Stimulated activated CD8-positive, alpha-beta memory T cell treated with anti-CD3 and anti-CD28 coated beads, Interleukin-4, amount 100 ng/mL, for 24 hours (primary cell): ENCODE measurements around the gene MIA2.
"Not testable (repeated sequence)": the region's sequence is repeated elsewhere in the genome, so short reads cannot be mapped to it uniquely, and the experiment has no call there.

Experiments used
- DNase-seq: peaks from one replicate; pipeline ENCODE4 v3.0.0-alpha.2; 2020; ENCODE audit warnings: low read depth

Gene MIA2

DNA sequence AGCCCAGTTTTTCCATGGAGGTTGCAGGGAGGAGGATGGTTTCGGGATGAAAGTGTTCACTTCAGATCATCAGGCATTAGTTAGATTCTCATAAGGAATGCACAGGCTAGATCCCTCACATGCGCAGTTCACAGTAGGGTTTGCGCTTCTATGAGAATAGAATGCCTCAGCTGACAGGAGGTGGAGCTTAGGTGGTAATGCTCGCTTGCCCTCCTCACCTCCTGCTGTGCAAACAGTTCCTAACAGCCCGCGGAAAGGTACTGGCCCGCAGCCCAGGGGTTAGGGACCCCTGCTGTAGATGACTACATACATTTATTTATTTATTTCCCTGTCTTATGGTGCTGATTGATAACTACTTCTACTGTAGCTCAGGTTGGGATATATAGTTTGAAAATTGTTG lies 105.3 kb downstream of the MIA2 start:
- no peak for DNase-seq

GRCh38 chr14:39341126-39341525 lies 107.4 kb downstream of the MIA2 start:
- not testable (repeated sequence) for DNase-seq

- no peak for DNase-seq
Observed at GRCh38 chr14:39342768-39343167, 109.1 kb downstream of the MIA2 start.

- no peak for DNase-seq
Observed at GRCh38 chr14:39343614-39344013, 109.9 kb downstream of the MIA2 start.

DNA sequence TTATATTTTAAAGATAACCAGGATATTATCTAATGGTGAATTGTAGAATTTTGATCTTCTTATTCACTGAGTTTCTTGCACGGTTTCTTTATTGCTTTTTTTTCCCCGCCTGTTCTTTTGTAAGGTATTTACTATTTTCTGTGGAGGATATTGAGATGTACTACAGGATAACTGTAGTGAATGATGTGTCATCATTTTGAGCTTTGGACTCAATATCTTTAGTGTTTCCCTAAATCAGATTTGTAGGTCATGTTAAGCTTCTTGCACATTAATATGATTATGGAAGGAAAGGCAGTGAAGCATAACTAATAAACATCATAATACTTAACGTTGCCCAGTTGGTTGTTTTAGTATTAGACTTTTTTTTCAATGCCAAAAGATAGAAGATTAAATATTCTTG lies 117.2 kb downstream of the MIA2 start:
- DNase-seq, result no peak

DNA sequence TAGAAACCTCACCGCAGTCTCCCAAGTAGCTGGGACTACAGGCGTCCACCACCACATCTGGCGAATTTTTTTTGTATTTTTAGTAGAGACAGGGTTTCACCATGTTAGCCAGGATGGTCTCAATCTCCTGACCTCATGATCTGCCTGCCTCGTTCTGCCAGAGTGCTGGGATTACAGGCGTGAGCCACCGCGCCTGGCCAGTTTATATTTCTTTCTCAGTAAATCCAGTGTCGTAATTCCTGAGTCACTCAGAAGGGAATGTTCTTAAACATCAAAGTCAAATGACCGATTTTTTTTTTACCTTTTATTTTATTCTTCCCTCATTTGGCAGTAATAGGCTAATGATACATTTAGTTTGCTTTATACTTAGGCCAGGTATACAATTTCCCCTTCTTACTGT lies 118.0 kb downstream of the MIA2 start:
- no peak for DNase-seq

GRCh38 chr14:39359069-39359468 lies 125.4 kb downstream of the MIA2 start:
- DNase-seq, result not testable (repeated sequence)

DNA sequence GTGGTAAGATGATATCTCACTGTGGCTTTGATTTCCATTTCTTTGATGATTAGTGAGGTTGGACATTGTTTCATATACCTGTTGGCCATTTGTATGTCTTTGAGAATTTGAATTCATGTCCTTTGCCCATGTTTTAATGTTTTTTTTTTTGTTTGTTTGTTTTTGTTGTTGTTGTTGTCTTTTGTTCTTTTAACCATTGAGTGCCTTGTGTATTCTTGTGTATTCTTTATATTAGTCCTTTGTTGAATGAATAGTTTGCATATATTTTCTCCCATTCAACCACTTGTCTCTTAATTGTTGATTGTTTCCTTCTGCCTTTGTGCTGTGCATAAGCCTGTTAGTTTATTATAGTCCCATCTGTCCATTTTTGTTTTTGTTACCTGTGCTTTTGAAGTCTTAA lies 126.6 kb downstream of the MIA2 start:
- no peak for DNase-seq

DNA sequence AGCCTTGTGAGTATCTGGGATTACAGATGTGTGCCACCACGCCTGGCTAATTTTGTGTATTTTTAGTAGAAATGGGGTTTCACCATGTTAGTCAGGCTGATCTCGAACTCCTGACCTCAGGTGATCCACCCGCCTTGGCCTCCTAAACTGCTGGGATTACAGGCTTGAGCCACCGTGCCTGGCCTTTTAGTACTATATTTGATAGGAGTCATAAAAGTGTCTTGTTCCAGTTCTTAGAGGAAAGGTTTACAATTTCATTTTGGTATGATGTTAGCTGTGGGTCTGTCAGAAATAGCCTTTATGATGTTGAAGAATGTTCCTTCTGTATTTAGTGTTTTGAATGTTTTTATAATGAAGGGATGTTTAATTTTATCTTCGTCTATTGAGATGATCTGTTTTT lies 127.8 kb downstream of the MIA2 start:
- DNase-seq, result not testable (repeated sequence)

DNA sequence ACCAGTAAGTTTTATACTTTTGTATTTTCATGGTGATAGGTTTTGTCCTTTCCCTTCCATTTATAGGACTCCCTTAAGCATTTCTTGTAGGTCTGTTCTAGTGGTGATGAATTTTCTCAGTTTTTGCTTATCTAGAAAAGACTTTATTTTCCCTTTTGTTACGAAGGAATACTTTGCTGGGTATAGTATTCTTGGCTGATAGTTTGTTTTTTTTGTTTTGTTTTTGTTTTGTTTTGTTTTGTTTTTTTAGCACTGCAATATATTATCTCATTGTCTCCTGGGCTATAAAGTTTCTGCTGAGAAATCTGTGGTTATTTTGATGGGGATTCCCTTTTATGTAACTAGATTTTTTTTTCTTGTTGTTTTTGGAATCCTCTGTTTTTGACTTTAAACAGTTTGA lies 130.8 kb downstream of the MIA2 start:
- DNase-seq, result no peak

DNA sequence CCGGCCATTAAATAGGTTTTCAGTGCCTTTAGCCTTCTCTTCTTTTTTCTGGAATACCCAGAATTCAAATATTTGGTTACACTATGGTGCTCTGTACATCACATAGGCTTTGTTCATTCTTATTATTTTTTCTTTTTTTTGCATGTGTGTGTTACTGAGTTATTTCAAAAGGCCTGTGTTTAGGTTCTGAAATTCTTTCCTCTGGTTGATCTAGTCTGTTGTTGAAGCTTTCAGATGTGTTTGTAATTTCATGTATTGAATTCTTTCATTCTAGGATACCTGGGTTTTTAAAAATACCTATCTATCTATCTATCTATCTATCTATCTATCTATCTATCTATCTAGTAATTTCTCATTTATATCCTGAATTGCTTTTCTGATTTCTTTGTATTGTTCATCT lies 131.6 kb downstream of the MIA2 start:
- no peak for DNase-seq

DNA sequence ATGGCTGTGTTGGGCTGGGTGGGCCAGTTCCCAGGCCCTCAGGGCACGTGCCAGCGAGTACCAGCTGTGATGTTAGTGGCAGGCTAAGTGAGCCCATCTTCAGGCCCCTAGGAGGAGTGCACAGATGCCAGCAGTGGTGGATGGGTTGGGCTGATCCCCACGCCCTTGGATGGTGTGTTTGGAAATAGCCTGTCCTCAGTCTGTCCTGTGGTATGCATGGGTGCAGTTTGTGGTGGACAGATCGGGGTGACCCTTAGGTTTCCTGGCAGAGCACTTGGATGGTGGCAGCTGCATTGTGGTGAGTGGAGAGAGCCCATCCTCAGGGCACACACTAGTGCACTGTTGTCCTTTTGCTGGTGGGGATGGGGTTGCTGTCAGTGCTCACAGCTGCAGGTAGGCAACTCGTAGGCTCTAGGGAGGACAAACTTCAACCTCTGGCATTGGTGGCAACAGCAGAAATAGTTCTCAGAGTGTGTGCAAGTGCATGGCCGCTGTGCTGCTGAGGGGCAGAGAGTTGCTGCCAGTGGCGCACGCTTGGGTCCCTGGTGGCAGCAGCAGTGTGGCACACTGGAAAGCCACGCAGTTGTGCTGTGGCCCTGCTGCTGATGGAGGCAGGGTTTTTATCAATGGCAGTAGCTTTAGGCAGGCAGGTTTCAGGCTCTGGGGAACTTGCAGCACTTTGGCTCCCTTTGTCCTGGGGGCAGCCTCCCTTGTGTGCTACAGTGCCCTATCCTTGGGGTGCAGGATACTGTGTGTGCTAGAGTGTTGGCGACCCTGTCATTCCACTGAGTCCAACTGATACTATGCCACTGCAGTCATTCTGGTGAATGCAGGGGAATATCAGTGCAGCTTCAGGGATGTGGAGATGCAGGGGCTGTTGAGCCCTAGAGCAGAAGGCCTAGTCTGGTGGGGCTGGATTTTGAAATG lies 133.0 kb downstream of the MIA2 start:
- no peak for DNase-seq

DNA sequence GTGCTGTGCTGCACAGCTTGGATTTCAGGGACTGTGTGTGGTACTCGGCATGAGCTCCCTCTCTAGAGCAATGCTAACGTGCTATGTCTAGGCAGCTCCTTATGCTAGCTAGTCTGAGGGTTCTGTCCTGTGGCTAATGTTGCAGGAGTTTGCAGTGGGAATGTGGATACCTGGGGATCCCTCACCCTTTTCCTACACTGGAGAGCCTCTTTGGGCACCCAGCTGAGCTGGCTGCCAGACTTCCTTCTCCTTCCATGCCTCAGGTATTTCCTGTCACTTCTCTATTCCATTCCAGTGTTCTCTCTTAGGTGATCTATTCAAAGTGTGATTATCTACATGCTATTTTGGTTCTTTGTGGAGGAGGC lies 133.7 kb downstream of the MIA2 start:
- DNase-seq, result no peak

GRCh38 chr14:39368261-39368959 lies 134.7 kb downstream of the MIA2 start:
- DNase-seq, result no peak

DNA sequence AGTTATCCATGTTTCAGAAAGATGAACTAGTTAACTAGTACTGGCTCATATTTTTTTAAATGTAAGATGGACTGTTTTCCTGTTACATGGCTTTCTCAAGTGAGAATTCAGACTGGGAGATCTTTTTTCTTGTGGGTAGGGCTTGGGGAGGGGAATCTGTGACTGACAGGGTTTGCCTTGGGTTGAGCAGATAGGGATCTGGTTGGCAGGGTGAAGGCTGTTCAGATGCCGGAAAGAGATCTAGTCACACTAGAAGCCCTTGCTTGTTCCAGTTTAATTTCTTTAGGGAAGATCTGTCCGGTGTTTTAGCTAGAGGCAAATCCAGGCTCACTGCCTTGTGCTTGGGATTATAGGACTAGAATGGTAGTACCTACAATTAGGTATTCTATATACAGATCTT lies 135.3 kb downstream of the MIA2 start:
- no peak for DNase-seq

DNA sequence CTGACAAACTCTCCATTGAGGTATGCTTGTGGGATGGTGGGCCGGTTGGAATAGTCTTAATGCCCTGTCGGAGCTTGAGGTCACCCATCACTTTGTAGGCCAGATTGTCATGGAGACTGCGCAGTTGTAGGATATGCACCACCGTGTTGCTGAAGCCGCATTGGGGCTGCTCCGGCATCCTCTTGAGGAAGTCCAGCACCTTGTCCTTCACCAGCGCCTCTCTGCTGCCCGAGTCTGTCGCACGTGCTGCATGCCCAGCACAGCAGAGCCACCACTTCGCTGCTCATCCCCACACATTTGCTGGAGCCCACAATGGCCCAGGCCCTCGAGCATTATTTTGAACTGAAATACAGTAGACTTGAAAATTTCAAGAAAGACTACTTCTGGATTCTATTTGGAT lies 136.7 kb downstream of the MIA2 start:
- DNase-seq, result no peak

DNA sequence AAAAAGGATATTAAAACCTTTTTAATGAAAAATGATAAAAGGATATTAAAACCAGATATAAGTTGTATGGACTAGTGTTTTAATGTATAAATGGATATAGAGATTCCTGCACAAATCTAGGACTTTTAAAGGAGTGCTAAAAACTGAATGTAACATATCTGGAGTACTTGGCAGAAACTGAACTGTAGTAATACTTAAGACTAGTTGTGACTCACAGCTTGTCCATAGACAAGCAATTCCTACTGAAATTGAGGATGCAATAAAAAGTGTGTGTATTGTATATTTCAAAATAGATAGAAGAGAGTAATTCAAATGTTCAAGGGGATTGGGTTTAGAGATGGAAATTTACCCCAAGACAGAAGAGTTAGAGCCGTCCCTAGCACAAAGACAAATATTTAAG lies 138.9 kb downstream of the MIA2 start:
- DNase-seq, result no peak

GRCh38 chr14:39374851-39375250 lies 141.1 kb downstream of the MIA2 start:
- no peak for DNase-seq

- DNase-seq, result no peak
Observed at GRCh38 chr14:39376667-39377403, 143.1 kb downstream of the MIA2 start.

GRCh38 chr14:39381366-39381765 lies 147.7 kb downstream of the MIA2 start:
- no peak for DNase-seq

DNA sequence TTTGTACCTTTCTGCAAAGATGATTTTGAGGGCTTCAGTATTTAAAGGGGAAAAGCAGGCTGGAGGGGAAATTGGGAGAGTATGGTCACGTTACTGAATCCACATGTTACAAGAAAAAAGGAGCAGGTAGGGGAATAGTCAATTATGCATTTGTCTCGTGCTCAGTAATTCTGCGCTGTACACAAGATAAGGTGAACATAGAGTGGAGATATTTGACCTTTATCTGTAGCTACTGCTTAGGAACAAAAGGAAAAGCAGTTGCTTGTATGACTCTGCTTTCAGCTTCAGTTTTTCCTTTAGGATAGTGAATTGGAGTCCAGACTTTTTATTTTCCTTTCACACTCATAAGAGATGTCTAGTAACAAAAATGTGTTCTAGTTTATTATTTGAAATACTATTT lies 148.7 kb downstream of the MIA2 start:
- no peak for DNase-seq

DNA sequence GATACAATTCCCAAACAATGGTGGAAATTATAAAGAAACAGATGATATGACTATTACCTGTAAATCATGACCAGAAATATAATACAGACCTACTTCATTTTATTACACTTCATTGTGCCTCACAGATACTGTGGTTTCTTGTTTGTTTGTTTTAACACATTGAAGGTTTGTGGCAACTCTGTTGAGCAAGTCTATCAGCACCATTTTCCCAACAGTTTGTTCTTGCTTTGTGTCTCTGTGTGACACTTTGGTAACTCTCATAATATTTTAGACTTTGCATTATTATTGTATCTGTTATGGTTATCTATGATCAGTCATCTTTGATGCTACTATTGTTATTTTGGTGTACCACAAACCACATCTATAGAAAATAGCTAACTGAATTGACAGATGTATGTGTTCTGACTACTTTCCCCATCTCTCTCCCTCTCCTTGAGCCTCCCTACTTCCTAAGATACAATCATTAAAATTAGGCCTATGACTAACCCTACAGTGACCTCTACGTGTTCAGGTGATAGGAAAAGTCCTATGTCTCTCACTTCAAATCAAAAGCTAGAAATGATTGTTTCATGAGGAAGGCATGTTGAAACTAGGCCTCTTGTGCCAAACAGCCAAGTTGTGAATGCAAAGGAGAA lies 149.4 kb downstream of the MIA2 start:
- no peak for DNase-seq
